H9 (cell line): ENCODE measurements around the gene CENPL. TPM values are rescaled to one million over a fixed set of nuclear protein-coding genes. Genes with fewer than 3 reads are reported as not detected.

Experiments used
- DNase-seq: peaks from one replicate; pipeline ENCODE4 v3.0.0-alpha.2; 2017
- H2AFZ ChIP-seq: one replicate; pipeline ENCODE4 v1.6.1; 2013; ENCODE audit warnings: mild to moderate bottlenecking, low read length, control low read depth, moderate library complexity
- H2AK5ac ChIP-seq: 2 replicates; pipeline ENCODE4 v1.6.1; 2013; ENCODE audit warnings: low read length, control low read depth, mixed read lengths; ENCODE audit not compliant: insufficient read length
- H2BK120ac ChIP-seq: one replicate; pipeline ENCODE4 v1.6.1; 2013; ENCODE audit warnings: low read depth, mild to moderate bottlenecking, low read length, control low read depth, inconsistent platforms; ENCODE audit not compliant: poor library complexity, severe bottlenecking
- H2BK12ac ChIP-seq: 2 replicates; pipeline ENCODE4 v1.6.1; 2013; ENCODE audit warnings: low read length, control low read depth, mixed read lengths, low read depth; ENCODE audit not compliant: insufficient read length
- H2BK15ac ChIP-seq: 2 replicates; pipeline ENCODE4 v1.6.1; 2013; ENCODE audit warnings: low read depth, low read length, control low read depth
- H2BK20ac ChIP-seq: one replicate; pipeline ENCODE4 v1.6.1; 2013; ENCODE audit warnings: low read depth, mild to moderate bottlenecking, low read length, control low read depth, inconsistent platforms; ENCODE audit not compliant: poor library complexity, severe bottlenecking
- H2BK5ac ChIP-seq: 2 replicates; pipeline ENCODE4 v1.6.1; 2013; ENCODE audit warnings: low read length, control low read depth, mixed read lengths; ENCODE audit not compliant: insufficient read length
- H3K14ac ChIP-seq: 2 replicates; pipeline ENCODE4 v1.6.1; 2013; ENCODE audit warnings: low read length, control low read depth; ENCODE audit not compliant: insufficient read depth
- H3K18ac ChIP-seq: 2 replicates; pipeline ENCODE4 v1.6.1; 2013; ENCODE audit warnings: low read depth, mild to moderate bottlenecking, mixed read lengths, low read length, control low read depth; ENCODE audit not compliant: insufficient read length
- H3K23ac ChIP-seq: 2 replicates; pipeline ENCODE4 v1.6.1; 2013; ENCODE audit warnings: low read length, control low read depth, mixed read lengths, low read depth; ENCODE audit not compliant: insufficient read length
- H3K23me2 ChIP-seq: 2 replicates; pipeline ENCODE4 v1.6.1; 2013; ENCODE audit warnings: low read depth, mild to moderate bottlenecking, mixed read lengths, low read length, control low read depth; ENCODE audit not compliant: insufficient read length, poor library complexity, severe bottlenecking
- H3K27ac ChIP-seq: 2 replicates; pipeline ENCODE4 v1.5.1; 2013; ENCODE audit warnings: low read length, control low read depth, mixed read lengths, low read depth; ENCODE audit not compliant: insufficient read length
- H3K27me3 ChIP-seq: 2 replicates; pipeline ENCODE4 v1.6.1; 2013; ENCODE audit warnings: low read length, control low read depth, inconsistent platforms; ENCODE audit not compliant: insufficient read depth
- H3K4ac ChIP-seq: 2 replicates; pipeline ENCODE4 v1.6.1; 2013; ENCODE audit warnings: low read depth, mild to moderate bottlenecking, control low read depth, inconsistent platforms, low read length, moderate library complexity
- H3K4me1 ChIP-seq: 2 replicates; pipeline ENCODE4 v1.6.1; 2013; ENCODE audit warnings: low read length, control low read depth, inconsistent platforms; ENCODE audit not compliant: insufficient read depth
- H3K4me2 ChIP-seq: 2 replicates; pipeline ENCODE4 v1.6.1; 2013; ENCODE audit warnings: low read length, control low read depth, mixed read lengths; ENCODE audit not compliant: insufficient read length, insufficient read depth
- H3K56ac ChIP-seq: 2 replicates; pipeline ENCODE4 v1.6.1; 2013; ENCODE audit warnings: low read depth, mild to moderate bottlenecking, mixed read lengths, low read length, control low read depth; ENCODE audit not compliant: insufficient read length
- H3K79me1 ChIP-seq: 2 replicates; pipeline ENCODE4 v1.6.1; 2013; ENCODE audit warnings: low read depth, mild to moderate bottlenecking, moderate library complexity, low read length, control low read depth, inconsistent platforms; ENCODE audit not compliant: insufficient read depth, poor library complexity, severe bottlenecking
- H3K79me2 ChIP-seq: 2 replicates; pipeline ENCODE4 v1.6.1; 2013; ENCODE audit warnings: low read length, control low read depth, inconsistent platforms; ENCODE audit not compliant: insufficient read depth
- H3K9ac ChIP-seq: 2 replicates; pipeline ENCODE4 v1.6.1; 2013; ENCODE audit warnings: low read length, control low read depth, mixed read lengths; ENCODE audit not compliant: insufficient read length; ENCODE audit errors: extremely low read depth
- H3K9me3 ChIP-seq: one replicate; pipeline ENCODE4 v1.6.1; 2013; ENCODE audit warnings: low read depth, low read length, inconsistent platforms; ENCODE audit not compliant: control insufficient read depth
- H3T11ph ChIP-seq: one replicate; pipeline ENCODE4 v1.6.1; 2013; ENCODE audit warnings: mild to moderate bottlenecking, low read length, control low read depth, inconsistent platforms
- H4K20me1 ChIP-seq: one replicate; pipeline ENCODE4 v1.6.1; 2013; ENCODE audit not compliant: control insufficient read depth, insufficient read length, insufficient read depth
- H4K5ac ChIP-seq: 2 replicates; pipeline ENCODE4 v1.6.1; 2013; ENCODE audit warnings: low read depth, mild to moderate bottlenecking, mixed read lengths, low read length, control low read depth; ENCODE audit not compliant: insufficient read length
- H4K8ac ChIP-seq: replicated peaks from 2 replicates; pipeline ENCODE4 v1.6.1; 2013; ENCODE audit warnings: low read length, control low read depth, mixed read lengths, low read depth; ENCODE audit not compliant: insufficient read length
- H4K91ac ChIP-seq: 2 replicates; pipeline ENCODE4 v1.6.1; 2013; ENCODE audit warnings: low read depth, mild to moderate bottlenecking, moderate library complexity, mixed read lengths, low read length, control low read depth; ENCODE audit not compliant: insufficient read length
- H3K27ac Mint-ChIP-seq, 3 experiments: 2 replicates in 2 of 3; 3 replicates in 1 of 3; pipeline ENCODE4 v1.8.0; 2020 to 2021; ENCODE audit warnings: mixed read lengths in 3 of 3, mild to moderate bottlenecking in 1 of 3, moderate library complexity in 1 of 3
- H3K27me3 Mint-ChIP-seq: 2 replicates; pipeline ENCODE4 v1.8.0; 2021; ENCODE audit warnings: low read depth, mild to moderate bottlenecking, moderate library complexity, mixed read lengths
- H3K36me3 Mint-ChIP-seq, 3 experiments: 2 replicates in 2 of 3; 3 replicates in 1 of 3; pipeline ENCODE4 v1.8.0; 2020 to 2021; ENCODE audit warnings: low read depth in 3 of 3, mixed read lengths in 3 of 3; ENCODE audit not compliant: insufficient read depth in 1 of 3
- H3K4me1 Mint-ChIP-seq, 2 experiments: 2 replicates each; pipeline ENCODE4 v1.8.0; 2020; ENCODE audit warnings: mixed read lengths in 2 of 2
- H3K4me3 Mint-ChIP-seq, 2 experiments: 2 replicates in 1 of 2; 3 replicates in 1 of 2; pipeline ENCODE4 v1.8.0; 2020 to 2021; ENCODE audit warnings: mild to moderate bottlenecking in 2 of 2, mixed read lengths in 2 of 2, moderate library complexity in 1 of 2
- H3K9me3 Mint-ChIP-seq, 2 experiments: 2 replicates in 1 of 2; 3 replicates in 1 of 2; pipeline ENCODE4 v1.8.0; 2020; ENCODE audit warnings: mild to moderate bottlenecking in 2 of 2, mixed read lengths in 2 of 2, moderate library complexity in 1 of 2
- CTCF ChIP-seq: fragments of 200-600 bp; sonication (generic); conservative IDR thresholded peaks from 3 replicates; pipeline ENCODE4 v1.8.0; 2021; ENCODE audit warnings: antibody characterized with exemption, mild to moderate bottlenecking
- WGBS: extraction: QIAGEN DNeasy Blood & Tissue Kit; methylation state at CpG from one replicate; pipeline ENCODE4 v1.1.7; 2013; ENCODE audit warnings: missing lambda C conversion rate, low lambda C conversion rate, mixed read lengths; ENCODE audit not compliant: insufficient read length; ENCODE audit errors: extremely low coverage; 5-methylcytosine and 5-hydroxymethylcytosine counted together
- total RNA-seq: library from RNA; stranded (reverse); gene quantifications from 2 replicates; pipeline ENCODE4 v1.2.1, GENCODE V29; 2021

Gene CENPL
- total RNA-seq, 1 experiment from 2014 or later: 14.4 TPM

GRCh38 chr1:173832748-173833147 is 8.1 kb upstream of the CENPL start:
- Histone ChIP-seq H4K91ac (no peak overlapping the region), H3K79me2 (no peaks in the 10 kb centered on the region), H3K9ac (no peak overlapping the region), H3K14ac (no peak overlapping the region), H3K23me2 (no peaks in the 10 kb centered on the region), H3K56ac (no peak overlapping the region), H3K23ac (no peak overlapping the region), H2BK5ac (no peak overlapping the region), H3K4ac (no peak overlapping the region), H2BK12ac (no peak overlapping the region), H3K79me1 (no peaks in the 10 kb centered on the region), H3T11ph (no peak overlapping the region), H4K20me1 (no peaks in the 10 kb centered on the region), H4K8ac (no peak overlapping the region), H3K9me3 (no peaks in the 10 kb centered on the region), H2AK5ac (no peak overlapping the region), H4K5ac (no peak overlapping the region), H3K27ac (no peak overlapping the region), H3K18ac (no peak overlapping the region), H3K4me2 (no peak overlapping the region), H2BK120ac (no peak overlapping the region), H3K4me1 (no peaks in the 10 kb centered on the region), H2BK15ac (no peak overlapping the region), H3K27me3 (no peaks in the 10 kb centered on the region), H2AFZ (no peak overlapping the region), H2BK20ac (no peak overlapping the region)
- no peaks in the 10 kb centered on the region for H3K9me3 Mint-ChIP-seq
- WGBS: no CpG with 5 or more reads among the region's 1 CpG
- H3K4me3 Mint-ChIP-seq: no peak overlapping the region
- H3K27ac Mint-ChIP-seq: no peak overlapping the region
- no peaks in the 10 kb centered on the region for H3K4me1 Mint-ChIP-seq
- H3K36me3 Mint-ChIP-seq: peaks cover 16 to 62% (median 58%) of the 10 kb centered on the region in 3 experiments; a peak in 6 of 7 replicates
- H3K27me3 Mint-ChIP-seq: no peaks in the 10 kb centered on the region
- no peak for DNase-seq
- no peak for TF ChIP-seq CTCF
